ENCODE results near the gene FBXO21.
"Not testable (repeated sequence)": the region's sequence is repeated elsewhere in the genome, so short reads cannot be mapped to it uniquely, and the experiment has no call there.

FBXO21 gene

DNA sequence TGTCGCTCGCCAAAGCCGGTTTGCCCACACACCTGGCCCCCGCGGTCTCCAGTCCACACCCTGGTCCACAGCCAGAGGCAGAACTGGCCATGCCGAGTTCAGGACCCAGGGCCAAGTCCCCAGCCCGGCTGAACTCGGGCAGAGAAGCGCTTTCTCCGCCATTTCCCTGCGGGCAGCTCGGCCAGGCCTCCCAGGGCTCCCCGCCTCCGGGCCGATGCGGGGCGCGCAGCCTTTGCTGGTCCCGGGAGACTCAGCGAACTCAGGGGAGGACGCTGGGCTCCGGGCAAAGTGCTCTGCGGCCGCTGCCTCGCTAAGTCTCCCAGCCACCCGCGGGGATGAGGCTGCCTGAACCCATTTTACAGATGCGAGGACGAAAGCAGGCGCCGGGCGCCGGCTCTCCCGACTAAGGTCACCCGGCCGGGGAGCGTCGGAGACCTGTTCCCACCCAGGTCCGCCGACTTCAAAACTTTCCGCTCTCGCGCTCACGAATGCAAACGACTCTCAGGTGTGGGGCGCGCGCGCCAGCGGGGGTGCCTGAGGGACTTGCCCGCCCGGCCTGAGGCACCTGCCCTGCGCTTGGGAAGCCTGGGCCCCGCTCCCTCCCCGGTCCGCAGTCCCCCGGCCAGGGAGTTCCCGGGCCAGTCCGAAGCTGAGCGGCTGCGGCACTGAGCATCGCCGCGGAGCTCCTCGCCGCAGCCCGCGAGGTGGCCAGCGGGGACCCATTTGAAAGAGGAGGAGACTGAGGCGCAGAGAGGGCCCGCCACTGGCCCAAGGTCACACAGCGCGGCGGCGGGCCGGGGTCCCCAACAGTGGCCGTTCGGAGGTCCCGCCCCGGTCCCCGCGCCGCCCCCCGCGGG lies 91.7 kb downstream of the FBXO21 start:
- TF ChIP-seq JUND (IDR thresholded peaks at IDR 0.05; ENCODE audit: low read depth): no peak
- no peak for DNase-seq (ENCODE audit: low read depth in 1 of 2, low spot score in 1 of 2)
- in situ Hi-C loops (cut with HindIII; ENCODE audit: low pct_unique_long_range_greater_than_20kb, low sequenced_read_pairs): no loop called here

DNA sequence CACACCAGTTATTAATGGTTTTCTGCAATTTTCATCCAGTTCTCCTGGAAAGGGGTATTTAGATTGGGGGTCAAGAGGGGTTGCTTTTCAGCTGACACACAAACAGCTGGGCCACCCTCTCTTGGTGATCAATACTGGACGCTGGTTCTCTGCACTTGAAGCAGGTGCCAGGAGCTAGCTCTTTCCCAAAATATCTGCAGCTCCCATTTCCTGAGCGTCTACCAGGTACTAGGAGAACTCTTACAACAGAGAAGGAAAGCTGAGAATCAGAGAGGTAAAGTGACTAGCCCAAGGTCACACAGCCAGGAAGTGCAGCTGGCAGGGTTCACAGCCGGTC lies 92.3 kb downstream of the FBXO21 start:
- in situ Hi-C loops (cut with HindIII; ENCODE audit: low pct_unique_long_range_greater_than_20kb, low sequenced_read_pairs): no loop called here
- no peak for TF ChIP-seq JUND (IDR thresholded peaks at IDR 0.05; ENCODE audit: low read depth)
- DNase-seq (ENCODE audit: low read depth in 1 of 2, low spot score in 1 of 2): no peak

DNA sequence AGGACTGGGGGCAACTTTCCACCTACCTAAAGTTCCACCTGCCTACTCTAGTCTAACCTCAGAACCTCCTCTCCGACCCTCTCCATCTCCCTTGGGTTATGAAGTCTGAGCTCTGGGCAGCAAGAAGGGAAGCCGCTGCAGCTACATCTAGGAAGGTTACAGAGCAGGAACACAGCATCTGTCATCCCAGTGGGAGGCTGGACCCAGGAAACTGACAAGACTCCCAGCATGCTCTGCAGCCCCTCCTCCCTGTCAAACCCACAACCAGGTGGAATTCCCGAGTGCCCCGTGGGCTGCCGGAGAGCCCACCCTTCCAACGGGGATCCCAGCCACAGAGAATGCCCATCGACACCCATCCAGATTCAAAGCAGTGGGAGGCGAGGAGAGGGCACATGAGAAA lies 93.1 kb downstream of the FBXO21 start:
- TF ChIP-seq JUND (IDR thresholded peaks at IDR 0.05; ENCODE audit: low read depth): no peak
- in situ Hi-C loops (cut with HindIII; ENCODE audit: low pct_unique_long_range_greater_than_20kb, low sequenced_read_pairs): no loop called here
- no peak for DNase-seq (ENCODE audit: low read depth in 1 of 2, low spot score in 1 of 2)

DNA sequence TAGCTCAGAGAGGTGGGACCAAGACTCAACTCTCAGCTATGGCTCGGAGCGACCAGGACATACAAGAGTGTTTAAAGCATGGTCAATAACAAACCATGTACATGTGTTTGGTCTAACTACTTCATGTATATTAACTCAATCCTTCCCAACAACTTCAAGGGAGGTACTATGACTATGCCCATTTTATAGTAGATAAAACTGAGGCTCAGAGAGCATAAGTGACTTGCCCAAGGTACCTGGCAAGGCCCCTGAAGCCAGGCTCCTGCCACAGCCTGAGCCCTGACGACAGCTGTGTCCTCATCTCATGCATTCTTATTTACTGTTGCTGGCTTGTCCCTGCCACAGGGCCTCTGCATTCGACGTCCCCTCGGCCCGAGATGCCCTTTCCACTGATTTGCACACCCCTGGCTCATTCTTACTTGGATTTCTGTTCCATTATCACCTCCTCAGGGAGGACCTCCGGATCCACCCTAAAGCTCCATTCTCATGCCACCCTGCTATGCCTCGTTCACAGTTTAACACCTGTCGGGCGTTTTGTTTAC lies 93.7 kb downstream of the FBXO21 start:
- in situ Hi-C loops (cut with HindIII; ENCODE audit: low pct_unique_long_range_greater_than_20kb, low sequenced_read_pairs): no loop called here
- DNase-seq (ENCODE audit: low read depth in 1 of 2, low spot score in 1 of 2): no peak
- TF ChIP-seq JUND (IDR thresholded peaks at IDR 0.05; ENCODE audit: low read depth): no peak

DNA sequence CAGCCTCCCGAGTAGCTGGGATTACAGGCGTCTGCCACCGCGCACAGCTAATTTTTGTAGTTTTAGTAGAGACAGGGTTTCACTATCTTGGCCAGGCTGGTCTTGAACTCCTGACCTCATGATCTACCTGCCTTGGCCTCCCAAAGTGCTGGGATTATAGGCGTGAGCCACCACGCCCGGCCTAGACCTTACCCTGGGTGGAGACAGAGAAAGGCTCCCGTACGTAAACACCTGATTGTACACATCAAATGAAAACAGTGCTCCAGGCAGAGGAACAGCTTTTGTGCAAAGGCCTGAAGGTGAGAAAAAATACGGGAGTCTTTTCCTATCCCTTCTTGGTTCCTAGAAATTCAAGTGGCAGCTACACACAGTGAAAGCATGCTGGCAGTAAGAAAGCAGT lies 95.1 kb downstream of the FBXO21 start:
- in situ Hi-C loops (cut with HindIII; ENCODE audit: low pct_unique_long_range_greater_than_20kb, low sequenced_read_pairs): not testable (repeated sequence)

DNA sequence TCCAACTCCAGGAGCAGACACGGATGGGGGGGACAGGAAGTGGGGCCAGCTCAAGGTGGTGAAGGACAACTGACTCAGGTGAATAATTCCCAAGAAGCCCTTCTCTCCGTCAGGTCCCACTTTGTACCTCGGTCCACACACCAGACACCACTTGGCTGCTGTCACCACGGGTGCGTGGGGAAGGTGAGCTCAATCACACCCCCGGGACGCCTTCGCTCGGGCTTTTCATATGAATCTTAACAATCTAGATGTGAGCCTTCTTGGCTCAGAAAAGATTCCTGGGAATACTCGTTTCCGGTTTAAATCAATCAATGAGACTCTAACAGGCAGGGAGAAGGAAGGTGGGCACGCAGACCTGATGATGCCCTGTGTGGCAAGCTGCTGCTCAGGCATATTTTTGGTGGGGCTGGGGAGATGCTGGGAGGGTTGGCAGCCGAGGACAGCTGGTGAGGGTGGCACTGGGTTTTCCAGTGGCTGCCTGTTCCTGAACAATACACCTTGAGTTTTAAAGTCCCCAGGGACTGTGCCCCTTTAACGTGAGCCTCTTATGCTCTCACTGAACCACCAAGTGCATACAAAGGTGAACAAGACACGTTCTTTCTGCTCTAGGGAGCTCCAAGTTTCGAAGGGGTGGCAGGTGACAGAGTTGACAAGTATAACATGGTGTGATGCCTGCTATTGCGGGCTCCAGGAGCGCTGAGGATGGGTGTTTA lies 96.2 kb downstream of the FBXO21 start:
- DNase-seq (ENCODE audit: low read depth in 1 of 2, low spot score in 1 of 2): no peak
- TF ChIP-seq JUND (IDR thresholded peaks at IDR 0.05; ENCODE audit: low read depth): no peak
- in situ Hi-C loops (cut with HindIII; ENCODE audit: low pct_unique_long_range_greater_than_20kb, low sequenced_read_pairs): no loop called here

More for the DNA sequence above, 95.1 kb downstream of the FBXO21 start:
- DNase-seq (ENCODE audit: low read depth in 1 of 2, low spot score in 1 of 2): not testable (repeated sequence)

DNA sequence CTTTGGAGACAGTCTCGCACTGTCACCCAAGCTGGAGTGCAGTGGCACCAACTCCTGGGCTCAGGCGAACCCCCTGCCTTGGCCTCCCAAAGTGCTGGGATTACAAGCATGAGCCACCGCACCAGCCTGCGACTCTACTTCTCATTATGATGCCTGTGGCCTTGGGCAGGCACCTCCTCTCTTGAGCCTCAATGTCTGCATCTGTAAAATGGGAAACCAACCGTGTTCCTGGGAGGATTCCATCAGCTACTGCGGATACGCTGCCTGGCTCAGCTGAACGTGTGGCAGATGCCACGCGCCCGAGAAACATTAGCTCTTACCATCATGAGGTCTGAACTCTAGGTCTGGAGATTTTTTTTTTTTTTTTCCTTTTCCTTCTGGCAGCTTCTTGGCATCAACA lies 96.8 kb downstream of the FBXO21 start:
- in situ Hi-C loops (cut with HindIII; ENCODE audit: low pct_unique_long_range_greater_than_20kb, low sequenced_read_pairs): no loop called here
- no peak for TF ChIP-seq JUND (IDR thresholded peaks at IDR 0.05; ENCODE audit: low read depth)

DNA sequence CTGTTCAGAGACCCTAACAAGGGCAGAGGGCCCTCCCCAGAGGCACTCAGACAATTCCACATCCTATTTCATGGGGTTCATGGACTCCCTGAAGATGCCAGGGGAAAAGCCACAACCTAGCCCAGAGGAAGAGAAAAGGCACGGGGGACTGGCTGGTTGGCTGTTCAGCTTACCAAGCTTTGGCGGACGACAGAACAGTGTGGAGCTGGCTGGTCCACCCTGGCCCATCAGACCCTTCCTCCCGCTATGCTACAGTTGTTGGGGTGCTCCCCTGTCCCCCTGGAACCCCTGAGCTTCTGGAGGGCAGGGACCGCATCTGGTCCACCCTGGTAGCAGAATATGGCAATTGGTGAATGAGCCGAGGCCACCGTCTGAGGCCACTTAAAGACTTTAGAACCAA lies 97.4 kb downstream of the FBXO21 start:
- DNase-seq (ENCODE audit: low read depth in 1 of 2, low spot score in 1 of 2): no peak
- no peak for TF ChIP-seq JUND (IDR thresholded peaks at IDR 0.05; ENCODE audit: low read depth)
- in situ Hi-C loops (cut with HindIII; ENCODE audit: low pct_unique_long_range_greater_than_20kb, low sequenced_read_pairs): no loop called here

More for the DNA sequence above, 96.8 kb downstream of the FBXO21 start:
- no peak for DNase-seq (ENCODE audit: low read depth in 1 of 2, low spot score in 1 of 2)

DNA sequence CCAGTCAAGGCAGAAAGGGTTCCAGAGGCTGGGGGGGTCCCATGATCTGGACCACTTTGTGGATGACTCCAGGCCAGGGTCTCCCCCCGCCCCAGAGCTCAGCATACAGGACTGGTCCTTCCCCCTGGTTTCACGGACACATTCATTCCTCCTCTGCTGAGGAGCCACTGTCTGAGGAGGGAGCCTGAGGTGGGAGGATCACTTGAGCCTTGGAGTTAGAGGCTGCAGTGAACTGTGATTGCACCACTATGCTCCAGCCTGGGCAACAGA lies 97.8 kb downstream of the FBXO21 start:
- in situ Hi-C loops (cut with HindIII; ENCODE audit: low pct_unique_long_range_greater_than_20kb, low sequenced_read_pairs): no loop called here
- DNase-seq (ENCODE audit: low read depth in 1 of 2, low spot score in 1 of 2): no peak
- no peak for TF ChIP-seq JUND (IDR thresholded peaks at IDR 0.05; ENCODE audit: low read depth)

Measured in T47D (cell line).